Mesothelial cell of epicardium (in vitro differentiated cells): Measurements from ENCODE around the gene CSMD2. TPM values are rescaled to one million over a fixed set of nuclear protein-coding genes. Genes with fewer than 3 reads are reported as not detected.

Source experiments
- DNase-seq, 2 experiments: peaks; one replicate each; pipeline ENCODE4 v3.0.0; 2021; ENCODE audit warnings: low spot score in 2 of 2; ENCODE audit not compliant: unreplicated experiment in 2 of 2
- H3K27ac Mint-ChIP-seq: 2 replicates; pipeline ENCODE4 v1.8.0; 2021; ENCODE audit warnings: mixed read lengths
- H3K27me3 Mint-ChIP-seq: 2 replicates; pipeline ENCODE4 v1.8.0; 2021; ENCODE audit warnings: low read depth, mixed read lengths
- H3K36me3 Mint-ChIP-seq: 2 replicates; pipeline ENCODE4 v1.8.0; 2021; ENCODE audit warnings: mixed read lengths
- H3K4me1 Mint-ChIP-seq: 2 replicates; pipeline ENCODE4 v1.8.0; 2021; ENCODE audit warnings: mixed read lengths
- H3K4me3 Mint-ChIP-seq: 2 replicates; pipeline ENCODE4 v1.8.0; 2021; ENCODE audit warnings: mild to moderate bottlenecking, moderate library complexity, mixed read lengths
- H3K9me3 Mint-ChIP-seq: 2 replicates; pipeline ENCODE4 v1.8.0; 2021; ENCODE audit warnings: mixed read lengths
- total RNA-seq: library from RNA; stranded (reverse); gene quantifications from 3 replicates; pipeline ENCODE4 v1.2.1, GENCODE V29; 2021
- TF ChIP-seq, protein P1 (sequence below): fragments of 200-600 bp; sonication (generic); IDR thresholded peaks from one replicate; pipeline ENCODE4 v1.5.0; 2021; ENCODE audit warnings: antibody characterized with exemption; ENCODE audit not compliant: unreplicated experiment

CSMD2 gene
- total RNA-seq, 1 donor from 2014 or later = 1.9 TPM

DNA sequence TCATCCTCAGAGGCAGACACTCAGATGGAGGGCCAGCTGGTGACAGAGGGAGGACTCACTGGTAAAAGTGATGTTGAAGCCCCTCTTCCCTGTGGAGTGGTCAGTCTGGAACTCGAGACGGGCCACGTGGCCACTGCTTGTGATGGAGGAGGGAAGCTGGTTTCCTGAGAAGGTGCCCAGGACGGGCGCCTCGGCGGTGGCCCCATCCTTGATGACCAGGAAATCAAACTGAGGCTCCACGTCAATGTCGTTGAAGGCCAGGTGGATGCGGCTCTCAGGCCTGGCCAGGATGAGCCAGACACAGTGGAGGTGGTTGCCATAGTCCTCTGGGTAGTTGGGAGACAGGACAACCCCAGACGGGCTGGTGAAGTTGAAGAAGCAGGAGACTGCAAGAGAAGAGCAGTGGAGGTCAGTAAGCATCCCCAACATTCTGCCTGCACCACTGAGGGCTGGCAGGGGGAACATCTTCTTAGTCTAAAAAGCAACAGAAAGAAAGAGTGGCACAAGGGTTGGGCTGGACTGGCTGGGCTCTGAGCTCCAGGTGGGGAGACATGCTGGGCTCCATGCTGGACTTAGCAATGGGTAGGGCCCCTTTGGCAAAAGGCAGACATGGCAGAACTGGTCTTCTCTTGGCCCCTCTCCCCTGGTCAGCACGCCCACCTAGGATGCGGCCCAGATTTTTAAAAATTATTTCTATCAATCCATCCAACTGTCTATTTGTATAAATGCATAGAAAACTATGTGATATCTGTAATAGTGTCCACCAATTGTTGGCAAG, 421.6 kb downstream of the CSMD2 start:
- H3K27me3 Mint-ChIP-seq = peaks cover 20% of the 10 kb centered on the region

DNA sequence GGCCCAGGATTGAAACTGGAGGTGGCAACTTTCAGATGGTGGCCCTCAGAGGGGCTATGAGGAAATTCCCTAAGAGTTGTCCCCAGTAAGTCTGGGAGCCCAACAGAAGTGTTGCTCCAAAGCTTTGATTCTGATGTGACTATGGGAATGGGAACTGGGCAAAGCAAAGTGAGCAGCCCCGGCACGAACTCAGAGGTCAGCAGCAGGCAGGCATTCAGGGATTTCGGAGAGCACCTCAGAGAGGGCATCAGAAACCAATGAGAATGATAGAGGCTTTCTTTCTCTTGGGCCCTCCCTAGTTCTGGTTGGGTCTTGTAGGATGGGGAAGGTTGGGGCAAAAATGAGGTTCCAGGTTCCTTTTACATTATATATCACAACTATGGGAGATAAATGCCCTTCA, 422.4 kb downstream of the CSMD2 start:
- H3K9me3 Mint-ChIP-seq = no peaks in the 10 kb centered on the region
- no peak overlapping the region for H3K27ac Mint-ChIP-seq
- no peak for DNase-seq
- TF ChIP-seq, protein P1, sequence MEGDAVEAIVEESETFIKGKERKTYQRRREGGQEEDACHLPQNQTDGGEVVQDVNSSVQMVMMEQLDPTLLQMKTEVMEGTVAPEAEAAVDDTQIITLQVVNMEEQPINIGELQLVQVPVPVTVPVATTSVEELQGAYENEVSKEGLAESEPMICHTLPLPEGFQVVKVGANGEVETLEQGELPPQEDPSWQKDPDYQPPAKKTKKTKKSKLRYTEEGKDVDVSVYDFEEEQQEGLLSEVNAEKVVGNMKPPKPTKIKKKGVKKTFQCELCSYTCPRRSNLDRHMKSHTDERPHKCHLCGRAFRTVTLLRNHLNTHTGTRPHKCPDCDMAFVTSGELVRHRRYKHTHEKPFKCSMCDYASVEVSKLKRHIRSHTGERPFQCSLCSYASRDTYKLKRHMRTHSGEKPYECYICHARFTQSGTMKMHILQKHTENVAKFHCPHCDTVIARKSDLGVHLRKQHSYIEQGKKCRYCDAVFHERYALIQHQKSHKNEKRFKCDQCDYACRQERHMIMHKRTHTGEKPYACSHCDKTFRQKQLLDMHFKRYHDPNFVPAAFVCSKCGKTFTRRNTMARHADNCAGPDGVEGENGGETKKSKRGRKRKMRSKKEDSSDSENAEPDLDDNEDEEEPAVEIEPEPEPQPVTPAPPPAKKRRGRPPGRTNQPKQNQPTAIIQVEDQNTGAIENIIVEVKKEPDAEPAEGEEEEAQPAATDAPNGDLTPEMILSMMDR = no peak
- no peaks in the 10 kb centered on the region for H3K36me3 Mint-ChIP-seq
- peaks cover 24% of the 10 kb centered on the region for H3K27me3 Mint-ChIP-seq
- H3K4me1 Mint-ChIP-seq = no peaks in the 10 kb centered on the region
- H3K4me3 Mint-ChIP-seq = no peak overlapping the region

More for the DNA sequence above, 421.6 kb downstream of the CSMD2 start:
- Mint-ChIP-seq H3K9me3 (no peaks in the 10 kb centered on the region), H3K4me1 (no peaks in the 10 kb centered on the region), H3K4me3 (no peak overlapping the region), H3K36me3 (no peaks in the 10 kb centered on the region), H3K27ac (no peak overlapping the region)
- peak in 1 of 2 experiments; percentile 25 for DNase-seq
- TF ChIP-seq, protein P1 = no peak

- H3K27ac Mint-ChIP-seq = no peak overlapping the region
- TF ChIP-seq, protein P1 = no peak
- no peak overlapping the region for H3K4me3 Mint-ChIP-seq
- no peak for DNase-seq
- H3K36me3 Mint-ChIP-seq = no peaks in the 10 kb centered on the region
- peaks cover 27% of the 10 kb centered on the region for H3K27me3 Mint-ChIP-seq
- H3K4me1 Mint-ChIP-seq = no peaks in the 10 kb centered on the region
- no peaks in the 10 kb centered on the region for H3K9me3 Mint-ChIP-seq
Observed at GRCh38 chr1:33741749-33742148, 423.3 kb downstream of the CSMD2 start.

DNA sequence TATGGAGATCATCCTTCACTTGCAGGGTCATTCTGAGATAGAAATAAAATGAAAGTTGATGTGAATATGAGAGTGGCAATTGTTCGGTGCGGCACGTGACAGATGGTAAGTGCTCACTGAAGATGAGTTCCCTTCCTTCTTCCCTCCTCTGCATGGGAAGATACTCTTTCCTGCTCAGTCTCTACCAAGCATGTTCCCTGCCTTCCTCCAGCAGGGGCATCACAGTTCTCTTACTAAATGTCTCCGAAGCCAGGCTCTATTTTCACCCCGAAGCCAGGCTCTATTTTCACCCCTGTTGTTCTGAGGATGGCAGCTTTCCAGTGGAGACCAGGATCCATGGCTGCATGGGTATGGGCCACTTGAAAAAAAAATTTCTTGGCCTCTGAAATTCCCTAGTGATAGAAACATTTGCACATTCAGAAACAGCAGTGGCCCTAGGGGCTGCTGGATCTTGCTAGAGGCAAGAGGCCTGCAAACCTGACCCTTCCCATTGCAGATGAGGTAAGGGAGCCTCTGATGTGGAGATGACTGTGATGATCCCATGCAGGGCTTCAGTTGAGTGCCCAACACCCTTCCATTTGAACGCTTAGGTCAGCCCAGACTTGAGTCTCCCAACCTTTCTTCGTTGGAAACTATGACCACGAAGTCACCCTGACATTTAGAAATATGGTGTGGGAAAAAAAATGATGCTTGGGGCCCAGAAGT, 424.8 kb downstream of the CSMD2 start:
- no peaks in the 10 kb centered on the region for H3K36me3 Mint-ChIP-seq
- DNase-seq = peak in 1 of 2 experiments; percentile 6
- no peaks in the 10 kb centered on the region for H3K4me1 Mint-ChIP-seq
- H3K4me3 Mint-ChIP-seq = no peak overlapping the region
- TF ChIP-seq, protein P1 = no peak
- no peaks in the 10 kb centered on the region for H3K9me3 Mint-ChIP-seq
- H3K27ac Mint-ChIP-seq = no peak overlapping the region
- peaks cover 31% of the 10 kb centered on the region for H3K27me3 Mint-ChIP-seq

- Mint-ChIP-seq H3K4me1 (no peaks in the 10 kb centered on the region), H3K36me3 (no peaks in the 10 kb centered on the region), H3K27me3 (peaks cover 38% of the 10 kb centered on the region), H3K9me3 (no peaks in the 10 kb centered on the region), H3K27ac (no peak overlapping the region), H3K4me3 (no peak overlapping the region)
- DNase-seq = peak in 1 of 2 experiments; percentile 26
- TF ChIP-seq, protein P1 = no peak
Observed at GRCh38 chr1:33738976-33739375, 426.1 kb downstream of the CSMD2 start.
